GM23338 (cell line): ENCODE data around the gene IL21R.

Experiments used
- POLR2AphosphoS5 ChIP-seq: IDR thresholded peaks from 2 replicates; pipeline ENCODE4 v1.6.1; 2016; ENCODE audit warnings: antibody characterized with exemption, low read depth
- TF ChIP-seq, protein P1 (sequence below), 2 experiments: fragments of 200-600 bp in 1 of 2; sonication (generic) in 1 of 2; conservative IDR thresholded peaks; 2 replicates each; pipeline versions ENCODE4 v1.5.1 to v1.6.1; 2016 to 2017; ENCODE audit warnings: antibody characterized with exemption in 2 of 2, low read depth in 2 of 2, mild to moderate bottlenecking in 2 of 2, moderate library complexity in 1 of 2
- TF ChIP-seq, protein P2 (sequence below): fragments of 250-450 bp; sonication (Bioruptor Pico); IDR thresholded peaks from 2 replicates; pipeline ENCODE4 v1.5.0; 2020; ENCODE audit warnings: mild to moderate bottlenecking, moderate library complexity

DNA sequence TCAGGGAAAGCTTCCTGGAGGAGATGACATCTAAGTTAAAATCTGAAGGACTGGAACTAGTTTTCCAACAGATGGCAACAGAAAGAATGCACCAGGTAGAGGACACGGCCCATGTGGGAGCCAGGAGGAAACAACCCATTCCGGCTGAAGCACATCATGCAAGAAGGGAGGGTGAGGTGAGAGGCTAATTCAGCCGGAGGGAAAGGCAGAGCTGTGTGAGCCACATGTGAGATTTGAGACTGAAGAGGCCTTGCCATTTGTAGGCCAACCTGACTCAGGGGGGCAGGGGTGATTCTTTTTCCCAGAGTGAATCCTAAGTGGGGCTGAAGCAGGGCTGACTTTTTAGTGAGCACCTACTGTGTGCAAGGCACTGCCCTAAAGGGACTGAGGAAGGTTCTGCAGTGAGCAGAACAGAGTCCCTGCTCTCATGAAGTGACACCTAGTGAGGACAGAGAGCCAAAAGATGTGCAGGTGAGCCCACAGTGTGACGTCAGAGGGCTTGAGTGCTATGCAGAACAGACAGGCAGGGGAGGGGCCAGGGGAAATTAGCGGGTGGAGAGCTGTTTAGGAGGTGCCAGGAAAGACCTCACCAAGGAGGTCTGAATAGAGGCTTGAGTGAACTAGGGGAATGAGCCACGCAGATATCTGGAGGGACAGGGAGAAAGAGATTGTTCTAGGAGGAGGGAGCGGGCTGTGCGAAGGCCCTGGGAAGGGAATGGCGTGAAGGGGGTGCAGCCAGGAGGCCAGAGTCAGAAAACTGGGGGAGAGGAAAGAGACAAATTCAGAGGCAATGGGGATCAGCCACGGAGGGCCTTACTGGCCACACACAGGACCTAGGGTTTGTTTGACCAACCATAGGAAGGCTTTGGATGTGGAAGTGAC lies 19.8 kb upstream of the IL21R start:
- TF ChIP-seq, protein P1, sequence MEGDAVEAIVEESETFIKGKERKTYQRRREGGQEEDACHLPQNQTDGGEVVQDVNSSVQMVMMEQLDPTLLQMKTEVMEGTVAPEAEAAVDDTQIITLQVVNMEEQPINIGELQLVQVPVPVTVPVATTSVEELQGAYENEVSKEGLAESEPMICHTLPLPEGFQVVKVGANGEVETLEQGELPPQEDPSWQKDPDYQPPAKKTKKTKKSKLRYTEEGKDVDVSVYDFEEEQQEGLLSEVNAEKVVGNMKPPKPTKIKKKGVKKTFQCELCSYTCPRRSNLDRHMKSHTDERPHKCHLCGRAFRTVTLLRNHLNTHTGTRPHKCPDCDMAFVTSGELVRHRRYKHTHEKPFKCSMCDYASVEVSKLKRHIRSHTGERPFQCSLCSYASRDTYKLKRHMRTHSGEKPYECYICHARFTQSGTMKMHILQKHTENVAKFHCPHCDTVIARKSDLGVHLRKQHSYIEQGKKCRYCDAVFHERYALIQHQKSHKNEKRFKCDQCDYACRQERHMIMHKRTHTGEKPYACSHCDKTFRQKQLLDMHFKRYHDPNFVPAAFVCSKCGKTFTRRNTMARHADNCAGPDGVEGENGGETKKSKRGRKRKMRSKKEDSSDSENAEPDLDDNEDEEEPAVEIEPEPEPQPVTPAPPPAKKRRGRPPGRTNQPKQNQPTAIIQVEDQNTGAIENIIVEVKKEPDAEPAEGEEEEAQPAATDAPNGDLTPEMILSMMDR (conservative IDR thresholded peaks at IDR 0.05; ENCODE audit: low read depth in 2 of 2): no peak
- TF ChIP-seq, protein P2, sequence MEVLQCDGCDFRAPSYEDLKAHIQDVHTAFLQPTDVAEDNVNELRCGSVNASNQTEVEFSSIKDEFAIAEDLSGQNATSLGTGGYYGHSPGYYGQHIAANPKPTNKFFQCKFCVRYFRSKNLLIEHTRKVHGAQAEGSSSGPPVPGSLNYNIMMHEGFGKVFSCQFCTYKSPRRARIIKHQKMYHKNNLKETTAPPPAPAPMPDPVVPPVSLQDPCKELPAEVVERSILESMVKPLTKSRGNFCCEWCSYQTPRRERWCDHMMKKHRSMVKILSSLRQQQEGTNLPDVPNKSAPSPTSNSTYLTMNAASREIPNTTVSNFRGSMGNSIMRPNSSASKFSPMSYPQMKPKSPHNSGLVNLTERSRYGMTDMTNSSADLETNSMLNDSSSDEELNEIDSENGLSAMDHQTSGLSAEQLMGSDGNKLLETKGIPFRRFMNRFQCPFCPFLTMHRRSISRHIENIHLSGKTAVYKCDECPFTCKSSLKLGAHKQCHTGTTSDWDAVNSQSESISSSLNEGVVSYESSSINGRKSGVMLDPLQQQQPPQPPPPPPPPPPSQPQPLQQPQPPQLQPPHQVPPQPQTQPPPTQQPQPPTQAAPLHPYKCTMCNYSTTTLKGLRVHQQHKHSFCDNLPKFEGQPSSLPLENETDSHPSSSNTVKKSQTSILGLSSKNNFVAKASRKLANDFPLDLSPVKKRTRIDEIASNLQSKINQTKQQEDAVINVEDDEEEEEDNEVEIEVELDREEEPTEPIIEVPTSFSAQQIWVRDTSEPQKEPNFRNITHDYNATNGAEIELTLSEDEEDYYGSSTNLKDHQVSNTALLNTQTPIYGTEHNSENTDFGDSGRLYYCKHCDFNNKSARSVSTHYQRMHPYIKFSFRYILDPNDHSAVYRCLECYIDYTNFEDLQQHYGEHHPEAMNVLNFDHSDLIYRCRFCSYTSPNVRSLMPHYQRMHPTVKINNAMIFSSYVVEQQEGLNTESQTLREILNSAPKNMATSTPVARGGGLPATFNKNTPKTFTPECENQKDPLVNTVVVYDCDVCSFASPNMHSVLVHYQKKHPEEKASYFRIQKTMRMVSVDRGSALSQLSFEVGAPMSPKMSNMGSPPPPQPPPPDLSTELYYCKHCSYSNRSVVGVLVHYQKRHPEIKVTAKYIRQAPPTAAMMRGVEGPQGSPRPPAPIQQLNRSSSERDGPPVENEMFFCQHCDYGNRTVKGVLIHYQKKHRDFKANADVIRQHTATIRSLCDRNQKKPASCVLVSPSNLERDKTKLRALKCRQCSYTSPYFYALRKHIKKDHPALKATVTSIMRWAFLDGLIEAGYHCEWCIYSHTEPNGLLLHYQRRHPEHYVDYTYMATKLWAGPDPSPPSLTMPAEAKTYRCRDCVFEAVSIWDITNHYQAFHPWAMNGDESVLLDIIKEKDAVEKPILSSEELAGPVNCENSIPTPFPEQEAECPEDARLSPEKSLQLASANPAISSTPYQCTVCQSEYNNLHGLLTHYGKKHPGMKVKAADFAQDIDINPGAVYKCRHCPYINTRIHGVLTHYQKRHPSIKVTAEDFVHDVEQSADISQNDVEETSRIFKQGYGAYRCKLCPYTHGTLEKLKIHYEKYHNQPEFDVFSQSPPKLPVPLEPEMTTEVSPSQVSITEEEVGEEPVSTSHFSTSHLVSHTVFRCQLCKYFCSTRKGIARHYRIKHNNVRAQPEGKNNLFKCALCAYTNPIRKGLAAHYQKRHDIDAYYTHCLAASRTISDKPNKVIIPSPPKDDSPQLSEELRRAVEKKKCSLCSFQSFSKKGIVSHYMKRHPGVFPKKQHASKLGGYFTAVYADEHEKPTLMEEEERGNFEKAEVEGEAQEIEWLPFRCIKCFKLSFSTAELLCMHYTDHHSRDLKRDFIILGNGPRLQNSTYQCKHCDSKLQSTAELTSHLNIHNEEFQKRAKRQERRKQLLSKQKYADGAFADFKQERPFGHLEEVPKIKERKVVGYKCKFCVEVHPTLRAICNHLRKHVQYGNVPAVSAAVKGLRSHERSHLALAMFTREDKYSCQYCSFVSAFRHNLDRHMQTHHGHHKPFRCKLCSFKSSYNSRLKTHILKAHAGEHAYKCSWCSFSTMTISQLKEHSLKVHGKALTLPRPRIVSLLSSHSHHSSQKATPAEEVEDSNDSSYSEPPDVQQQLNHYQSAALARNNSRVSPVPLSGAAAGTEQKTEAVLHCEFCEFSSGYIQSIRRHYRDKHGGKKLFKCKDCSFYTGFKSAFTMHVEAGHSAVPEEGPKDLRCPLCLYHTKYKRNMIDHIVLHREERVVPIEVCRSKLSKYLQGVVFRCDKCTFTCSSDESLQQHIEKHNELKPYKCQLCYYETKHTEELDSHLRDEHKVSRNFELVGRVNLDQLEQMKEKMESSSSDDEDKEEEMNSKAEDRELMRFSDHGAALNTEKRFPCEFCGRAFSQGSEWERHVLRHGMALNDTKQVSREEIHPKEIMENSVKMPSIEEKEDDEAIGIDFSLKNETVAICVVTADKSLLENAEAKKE: no peak
- TF ChIP-seq POLR2AphosphoS5: no peak
